GM23248 (cell line): ENCODE results near the gene LYRM4. TPM values are rescaled to one million over a fixed set of nuclear protein-coding genes. Genes with fewer than 3 reads are reported as not detected.
"Not testable (repeated sequence)": the region's sequence is repeated elsewhere in the genome, so short reads cannot be mapped to it uniquely, and the experiment has no call there.

Source experiments
- DNase-seq: peaks from one replicate; pipeline ENCODE4 v3.0.0-alpha.2; 2015
- H2AFZ ChIP-seq: fragments of 200-600 bp; sonication (generic); 2 replicates; pipeline ENCODE4 v1.6.1; 2016; ENCODE audit warnings: antibody characterized with exemption
- H3F3A ChIP-seq: fragments of 200-600 bp; sonication (generic); 2 replicates; pipeline ENCODE4 v1.6.1; 2016; ENCODE audit warnings: mild to moderate bottlenecking, antibody characterized with exemption, mixed run types; ENCODE audit not compliant: insufficient read depth
- H3K27ac ChIP-seq: fragments of 200-600 bp; sonication (generic); 2 replicates; pipeline ENCODE4 v1.5.1; 2016; ENCODE audit warnings: mild to moderate bottlenecking
- H3K27me3 ChIP-seq: fragments of 200-600 bp; sonication (generic); replicated peaks from 2 replicates; pipeline ENCODE4 v1.6.1; 2016; ENCODE audit warnings: mild to moderate bottlenecking; ENCODE audit not compliant: insufficient read depth
- H3K36me3 ChIP-seq: fragments of 200-600 bp; sonication (generic); 2 replicates; pipeline ENCODE4 v1.6.1; 2016; ENCODE audit warnings: low read depth, mild to moderate bottlenecking
- H3K4me1 ChIP-seq: fragments of 200-600 bp; sonication (generic); 2 replicates; pipeline ENCODE4 v1.6.1; 2016; ENCODE audit warnings: mild to moderate bottlenecking; ENCODE audit not compliant: insufficient read depth
- H3K4me2 ChIP-seq: fragments of 200-600 bp; sonication (generic); one replicate; pipeline ENCODE4 v1.6.1; 2016; ENCODE audit warnings: mild to moderate bottlenecking; ENCODE audit not compliant: unreplicated experiment
- H3K4me3 ChIP-seq: fragments of 200-600 bp; sonication (generic); 2 replicates; pipeline ENCODE4 v1.5.1; 2016; ENCODE audit warnings: mild to moderate bottlenecking
- H3K79me2 ChIP-seq: fragments of 200-600 bp; sonication (generic); 2 replicates; pipeline ENCODE4 v1.6.1; 2016; ENCODE audit warnings: mild to moderate bottlenecking; ENCODE audit not compliant: insufficient read depth
- H3K9ac ChIP-seq: fragments of 200-600 bp; sonication (generic); 2 replicates; pipeline ENCODE4 v1.6.1; 2016; ENCODE audit warnings: mild to moderate bottlenecking
- H3K9me2 ChIP-seq: fragments of 200-600 bp; sonication (generic); 2 replicates; pipeline ENCODE4 v1.6.1; 2016; ENCODE audit warnings: mixed run types, mild to moderate bottlenecking, moderate library complexity; ENCODE audit not compliant: insufficient read depth
- H3K9me3 ChIP-seq: fragments of 200-600 bp; sonication (generic); one replicate; pipeline ENCODE4 v1.6.1; 2017; ENCODE audit warnings: low read depth
- H4K20me1 ChIP-seq: fragments of 200-600 bp; sonication (generic); 2 replicates; pipeline ENCODE4 v1.6.0; 2016; ENCODE audit not compliant: insufficient read depth
- EZH2 ChIP-seq: fragments of 200-600 bp; sonication (generic); IDR thresholded peaks from 2 replicates; pipeline ENCODE4 v1.6.1; 2018; ENCODE audit warnings: antibody characterized with exemption, mild to moderate bottlenecking; ENCODE audit not compliant: insufficient read depth, poor library complexity, severe bottlenecking
- EZH2phosphoT487 ChIP-seq: fragments of 200-600 bp; sonication (generic); IDR thresholded peaks from 2 replicates; pipeline ENCODE4 v1.6.1; 2018; ENCODE audit warnings: antibody characterized with exemption, moderate library complexity, mild to moderate bottlenecking, low read depth; ENCODE audit not compliant: insufficient read depth
- WGBS, 2 experiments: methylation state at CpG; one replicate each; pipeline ENCODE4 v1.1.6; 2015 to 2017; ENCODE audit warnings: low lambda C conversion rate in 2 of 2, low coverage in 1 of 2; ENCODE audit errors: missing lambda C conversion rate in 2 of 2; 5-methylcytosine and 5-hydroxymethylcytosine counted together
- in situ Hi-C: fragments of 300-500 bp; cut with MboI; formaldehyde crosslinking; loops from 2 replicates; pipeline ENCODE4 v1.15.0; 2020
- polyA plus RNA-seq: library from polyadenylated mRNA; unstranded; fragments of >200 nt; fragmentation: Nextera tagmentation; extraction: Ambion mirVana; gene quantifications from 2 replicates; pipeline ENCODE4 v1.2.1, GENCODE V29; 2016
- total RNA-seq: library from RNA; depleted of rRNA; stranded (reverse); fragments of >200 nt; shearing (Covaris generic); gene quantifications from 2 replicates; pipeline ENCODE4 v1.2.3, GENCODE V29; 2014

LYRM4 gene
- total and polyA plus RNA-seq, 2 experiments from 2014 or later, result 27.1 to 28.0 TPM

DNA sequence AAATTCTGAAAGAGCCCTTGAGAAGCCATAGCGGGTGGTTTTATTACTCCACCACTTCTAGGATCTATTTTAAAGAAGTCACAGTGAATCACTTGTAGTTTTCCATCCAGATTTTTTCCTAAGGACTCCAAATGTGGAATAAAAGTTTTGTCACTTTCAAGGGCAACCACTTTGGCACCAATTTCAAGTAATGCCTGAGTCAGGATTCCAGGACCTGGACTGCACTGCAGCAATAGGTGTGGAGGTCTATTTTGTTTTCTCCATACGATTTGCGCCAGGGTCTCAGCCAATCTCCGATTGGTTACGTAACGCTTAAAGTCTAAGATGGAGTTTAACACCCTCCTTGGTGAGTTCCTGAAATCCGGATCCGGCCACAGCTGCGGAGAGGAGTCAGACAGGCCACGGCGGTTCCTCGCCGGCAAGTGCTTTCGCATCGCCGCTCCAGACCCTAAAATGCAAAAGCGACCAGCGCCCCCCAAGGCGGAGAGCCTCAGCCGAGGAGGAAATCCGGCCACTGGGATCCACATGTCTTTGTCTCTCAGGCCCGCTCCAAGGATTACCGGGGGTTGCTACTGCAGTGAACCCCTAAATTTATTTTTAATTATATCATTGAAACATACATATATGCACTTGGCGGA lies 194.2 kb downstream of the LYRM4 start:
- no peaks in the 10 kb centered on the region for H3K36me3 ChIP-seq
- H3K9me2 ChIP-seq, result no peaks in the 10 kb centered on the region
- no peak for DNase-seq
- in situ Hi-C loops, result no loop called here
- 93 to 95% methylated on average over 24 of the region's 24 CpGs for WGBS, 2 experiments
- H3F3A ChIP-seq, result no peaks in the 10 kb centered on the region
- H3K4me3 ChIP-seq, result no peak overlapping the region
- H3K4me2 ChIP-seq, result no peak overlapping the region
- H3K79me2 ChIP-seq, result no peaks in the 10 kb centered on the region
- no peak overlapping the region for H2AFZ ChIP-seq
- H3K9me3 ChIP-seq, result no peaks in the 10 kb centered on the region
- H3K4me1 ChIP-seq, result no peaks in the 10 kb centered on the region
- no peak overlapping the region for H3K27ac ChIP-seq
- H3K27me3 ChIP-seq, result no peaks in the 10 kb centered on the region
- TF ChIP-seq EZH2 (no peak), EZH2phosphoT487 (no peak)
- H4K20me1 ChIP-seq, result no peaks in the 10 kb centered on the region
- no peak overlapping the region for H3K9ac ChIP-seq

DNA sequence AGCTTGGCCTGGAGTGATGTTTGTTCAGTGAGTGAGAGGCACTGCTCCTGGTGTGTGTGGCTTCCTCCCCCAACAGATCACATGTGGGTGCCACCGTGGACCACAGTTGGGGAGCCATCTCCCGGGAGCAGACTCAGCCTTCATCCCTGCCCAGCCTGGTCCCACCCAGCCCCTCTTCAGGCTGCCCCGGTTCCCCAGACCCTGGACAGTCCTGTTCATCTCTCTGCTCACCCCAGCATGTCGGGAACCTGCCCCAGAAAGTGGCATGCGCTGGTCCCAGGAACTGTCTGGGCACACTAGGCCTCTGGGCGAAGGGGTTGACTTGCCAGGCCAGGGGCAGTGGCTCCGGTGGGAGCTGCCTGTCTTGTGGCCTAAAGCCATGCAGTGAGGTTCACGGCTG lies 197.1 kb downstream of the LYRM4 start:
- no peak overlapping the region for H3K27ac ChIP-seq
- no peaks in the 10 kb centered on the region for H3K4me1 ChIP-seq
- 77 to 80% methylated on average over 8 of the region's 8 CpGs for WGBS, 2 experiments
- H3K27me3 ChIP-seq, result no peaks in the 10 kb centered on the region
- H3K4me2 ChIP-seq, result no peak overlapping the region
- no peak overlapping the region for H3K4me3 ChIP-seq
- no peaks in the 10 kb centered on the region for H3K9me2 ChIP-seq
- no peak overlapping the region for H3K9ac ChIP-seq
- H3F3A ChIP-seq, result no peaks in the 10 kb centered on the region
- DNase-seq, result no peak
- no peak overlapping the region for H2AFZ ChIP-seq
- TF ChIP-seq EZH2phosphoT487 (no peak), EZH2 (no peak)
- no peaks in the 10 kb centered on the region for H3K9me3 ChIP-seq
- no peaks in the 10 kb centered on the region for H4K20me1 ChIP-seq
- H3K36me3 ChIP-seq, result no peaks in the 10 kb centered on the region
- in situ Hi-C loops, result no loop called here
- H3K79me2 ChIP-seq, result no peaks in the 10 kb centered on the region

DNA sequence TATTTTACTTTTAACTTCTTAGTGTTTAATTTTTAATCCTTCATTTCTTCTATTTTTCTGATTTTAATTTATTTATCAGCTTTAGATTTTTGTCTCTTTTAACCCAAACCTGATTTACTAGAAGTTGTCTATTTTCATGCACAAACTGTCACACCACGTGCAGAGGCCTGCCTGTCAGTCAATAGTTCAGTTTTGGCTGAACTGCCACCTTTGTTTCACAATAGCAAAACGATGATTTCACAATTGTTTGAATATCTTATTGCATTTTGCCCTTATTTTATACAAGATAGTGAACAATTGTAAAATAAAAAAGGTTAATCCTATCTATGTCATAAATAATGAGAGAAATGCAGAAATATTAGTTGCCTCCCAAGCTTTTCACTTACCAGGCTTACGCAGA lies 199.6 kb downstream of the LYRM4 start:
- no peaks in the 10 kb centered on the region for H3K36me3 ChIP-seq
- in situ Hi-C loops, result no loop called here
- H3K9ac ChIP-seq, result no peak overlapping the region
- H3K79me2 ChIP-seq, result no peaks in the 10 kb centered on the region
- H3K4me2 ChIP-seq, result no peak overlapping the region
- H4K20me1 ChIP-seq, result no peaks in the 10 kb centered on the region
- H3K9me2 ChIP-seq, result no peaks in the 10 kb centered on the region
- H3K4me1 ChIP-seq, result no peaks in the 10 kb centered on the region
- DNase-seq, result no peak
- H3K27ac ChIP-seq, result no peak overlapping the region
- 53 to 56% methylated on average over 3 of the region's 3 CpGs for WGBS, 2 experiments
- TF ChIP-seq EZH2 (no peak), EZH2phosphoT487 (no peak)
- H3K4me3 ChIP-seq, result no peak overlapping the region
- no peaks in the 10 kb centered on the region for H3F3A ChIP-seq
- H3K9me3 ChIP-seq, result no peaks in the 10 kb centered on the region
- no peak overlapping the region for H2AFZ ChIP-seq
- H3K27me3 ChIP-seq, result no peaks in the 10 kb centered on the region

DNA sequence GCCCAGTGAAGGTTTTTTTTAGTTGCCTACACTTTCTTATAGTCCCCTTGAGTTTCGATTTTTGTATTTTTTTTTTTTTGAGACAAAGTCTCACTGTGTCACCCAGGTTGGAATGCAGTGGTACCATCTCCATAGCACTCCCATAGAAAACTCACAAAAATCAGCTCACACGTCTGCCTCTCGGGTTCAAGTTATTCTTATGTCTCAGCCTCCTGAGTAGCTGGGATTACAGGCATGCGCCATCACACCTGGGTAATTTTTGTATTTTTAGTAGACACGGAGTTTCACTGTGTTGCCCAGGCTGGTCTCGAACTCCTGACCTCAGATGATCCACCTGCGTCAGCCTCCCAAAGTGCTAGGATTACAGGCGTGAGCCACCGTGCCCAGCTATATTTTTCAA lies 200.3 kb downstream of the LYRM4 start:
- H2AFZ ChIP-seq, H3K27me3 ChIP-seq, H3K4me2 ChIP-seq, H3K9me3 ChIP-seq, H4K20me1 ChIP-seq, H3K36me3 ChIP-seq, H3F3A ChIP-seq, H3K9ac ChIP-seq, H3K4me3 ChIP-seq, DNase-seq, H3K27ac ChIP-seq, in situ Hi-C loops, H3K79me2 ChIP-seq, H3K4me1 ChIP-seq, H3K9me2 ChIP-seq: not testable (repeated sequence)
- WGBS, 2 experiments, result 90 to 92% methylated on average over 9 of the region's 9 CpGs
